ENCODE measurements around the gene BASP1. TPM values are rescaled to one million over a fixed set of nuclear protein-coding genes. Genes with fewer than 3 reads are reported as not detected.

The BASP1 gene
- total and polyA plus RNA-seq, 2 donors from 2014 or later = 5.1 to 12.5 TPM

DNA sequence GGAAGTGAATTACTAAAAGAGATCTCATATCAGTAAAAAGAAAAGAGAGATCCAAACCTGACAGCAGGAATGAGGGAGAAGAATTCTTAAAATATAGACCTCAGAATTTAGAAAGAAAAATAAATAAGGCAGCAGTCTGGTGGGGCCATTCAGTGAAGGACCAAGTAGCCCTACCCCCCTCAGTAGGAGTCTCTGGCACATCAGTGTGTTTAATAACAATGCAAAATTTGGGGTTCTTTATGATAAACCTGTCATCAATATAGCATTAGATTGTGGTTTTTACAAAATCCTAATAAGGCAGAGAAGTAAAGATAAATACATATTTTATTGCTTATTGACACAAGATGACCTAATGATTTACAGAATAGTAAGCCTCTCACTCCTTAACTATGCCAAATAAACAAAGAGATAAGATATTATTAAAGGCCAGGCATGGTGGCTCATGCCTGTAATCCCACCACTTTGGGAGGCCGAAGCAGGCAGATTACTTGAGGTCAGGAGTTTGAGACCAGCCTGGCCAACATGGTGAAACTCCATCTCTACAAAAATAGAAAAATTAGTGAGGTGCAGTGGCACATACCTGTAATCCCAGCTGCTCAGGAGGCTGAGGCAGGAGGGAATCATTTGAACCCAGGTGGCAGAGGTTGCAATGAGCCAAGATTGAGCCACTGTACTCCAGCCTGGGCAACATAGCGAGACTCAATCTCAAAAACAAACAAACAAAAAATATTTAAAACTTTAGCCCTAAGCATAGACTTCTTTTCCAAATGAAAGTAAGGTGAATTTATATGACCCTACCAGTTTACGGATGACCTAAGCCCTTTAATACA, 108.6 kb downstream of the BASP1 start:
- Histone ChIP-seq H3K9ac (ENCODE audit: low read length in 3 of 3) (no peak overlapping the region), H3K27ac (ENCODE audit: low read depth in 2 of 2, low read length in 2 of 2) (no peak overlapping the region), H3K4me3 (ENCODE audit: low read length in 3 of 3) (no peak overlapping the region), H3K36me3 (ENCODE audit: control insufficient read depth in 2 of 3, insufficient read depth in 3 of 3, low read length in 3 of 3) (no peaks in the 10 kb centered on the region), H3K9me3 (ENCODE audit: control insufficient read depth in 2 of 3, insufficient read depth in 1 of 3, low read length in 3 of 3) (no peaks in the 10 kb centered on the region), H3K4me1 (ENCODE audit: control insufficient read depth in 2 of 3, insufficient read depth in 2 of 3, low read depth in 1 of 3, low read length in 3 of 3) (no peaks in the 10 kb centered on the region), H3K27me3 (ENCODE audit: control insufficient read depth, insufficient read depth, low read length) (no peaks in the 10 kb centered on the region)
- FAIRE-seq (no peak), DNase-seq (no peak)
- TF ChIP-seq, protein P1, sequence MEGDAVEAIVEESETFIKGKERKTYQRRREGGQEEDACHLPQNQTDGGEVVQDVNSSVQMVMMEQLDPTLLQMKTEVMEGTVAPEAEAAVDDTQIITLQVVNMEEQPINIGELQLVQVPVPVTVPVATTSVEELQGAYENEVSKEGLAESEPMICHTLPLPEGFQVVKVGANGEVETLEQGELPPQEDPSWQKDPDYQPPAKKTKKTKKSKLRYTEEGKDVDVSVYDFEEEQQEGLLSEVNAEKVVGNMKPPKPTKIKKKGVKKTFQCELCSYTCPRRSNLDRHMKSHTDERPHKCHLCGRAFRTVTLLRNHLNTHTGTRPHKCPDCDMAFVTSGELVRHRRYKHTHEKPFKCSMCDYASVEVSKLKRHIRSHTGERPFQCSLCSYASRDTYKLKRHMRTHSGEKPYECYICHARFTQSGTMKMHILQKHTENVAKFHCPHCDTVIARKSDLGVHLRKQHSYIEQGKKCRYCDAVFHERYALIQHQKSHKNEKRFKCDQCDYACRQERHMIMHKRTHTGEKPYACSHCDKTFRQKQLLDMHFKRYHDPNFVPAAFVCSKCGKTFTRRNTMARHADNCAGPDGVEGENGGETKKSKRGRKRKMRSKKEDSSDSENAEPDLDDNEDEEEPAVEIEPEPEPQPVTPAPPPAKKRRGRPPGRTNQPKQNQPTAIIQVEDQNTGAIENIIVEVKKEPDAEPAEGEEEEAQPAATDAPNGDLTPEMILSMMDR (IDR thresholded peaks at IDR 0.05; ENCODE audit: borderline replicate concordance, extremely low read depth, insufficient read depth) = no peak
- intact Hi-C loops (cut with DNase I) = no loop called here

Measured in kidney (tissue), 14 donors.